ENCODE data around the gene HTR3D. TPM values are rescaled to one million over a fixed set of nuclear protein-coding genes. Genes with fewer than 3 reads are reported as not detected.

Gene HTR3D, protein sequence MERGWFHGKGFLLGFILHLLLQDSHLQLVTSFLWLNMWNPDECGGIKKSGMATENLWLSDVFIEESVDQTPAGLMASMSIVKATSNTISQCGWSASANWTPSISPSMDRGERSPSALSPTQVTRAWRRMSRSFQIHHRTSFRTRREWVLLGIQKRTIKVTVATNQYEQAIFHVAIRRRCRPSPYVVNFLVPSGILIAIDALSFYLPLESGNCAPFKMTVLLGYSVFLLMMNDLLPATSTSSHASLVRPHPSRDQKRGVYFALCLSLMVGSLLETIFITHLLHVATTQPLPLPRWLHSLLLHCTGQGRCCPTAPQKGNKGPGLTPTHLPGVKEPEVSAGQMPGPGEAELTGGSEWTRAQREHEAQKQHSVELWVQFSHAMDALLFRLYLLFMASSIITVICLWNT
- not detected in 2 replicates for total RNA-seq

DNA sequence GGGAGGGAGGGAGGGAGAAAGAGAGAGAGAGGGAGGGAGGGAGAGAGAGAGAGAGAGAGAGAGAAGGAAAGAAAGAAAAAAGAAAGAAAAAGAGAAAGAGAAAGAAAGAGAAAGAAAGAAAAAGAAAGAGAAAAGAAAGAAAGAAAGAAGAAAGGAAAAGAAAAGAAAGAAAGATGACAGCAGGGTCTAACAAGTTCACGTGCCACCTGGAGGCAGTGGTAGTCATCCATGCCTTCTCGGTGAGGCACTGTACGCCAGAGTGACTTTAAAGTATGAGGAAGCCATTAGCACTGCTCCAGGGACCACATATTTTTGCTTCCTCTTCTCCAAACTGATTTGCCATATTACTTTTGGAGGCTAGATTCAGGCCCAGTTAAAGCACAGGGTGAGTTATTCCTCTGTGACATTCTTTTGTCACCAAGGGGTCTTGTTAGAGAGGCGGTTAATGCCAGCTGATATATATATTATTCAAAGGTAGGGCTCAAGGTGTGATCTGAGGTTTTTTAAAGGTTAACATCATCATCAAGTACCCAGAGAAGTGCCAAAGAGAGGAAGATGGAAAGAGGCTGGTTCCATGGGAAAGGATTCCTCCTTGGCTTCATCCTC lies at the start of gene HTR3D:
Gene HTR3D (plus strand): TSS at position 556 of the 606 bp plus-strand sequence. CDS start 0 bp downstream, at position 556.
- Mint-ChIP-seq H3K4me3 (no peak within 1 kb of the TSS), H3K36me3 (ENCODE audit: low read depth) (no peaks in the 10 kb centered on the region), H3K27me3 (peaks cover 3% of the 10 kb centered on the region), H3K9me3 (no peaks in the 10 kb centered on the region), H3K27ac (no peak within 1 kb of the TSS), H3K4me1 (no peaks in the 10 kb centered on the region)
- no peak for DNase-seq
- intact Hi-C loops (cut with micrococcal nuclease) = no loop called here

DNA sequence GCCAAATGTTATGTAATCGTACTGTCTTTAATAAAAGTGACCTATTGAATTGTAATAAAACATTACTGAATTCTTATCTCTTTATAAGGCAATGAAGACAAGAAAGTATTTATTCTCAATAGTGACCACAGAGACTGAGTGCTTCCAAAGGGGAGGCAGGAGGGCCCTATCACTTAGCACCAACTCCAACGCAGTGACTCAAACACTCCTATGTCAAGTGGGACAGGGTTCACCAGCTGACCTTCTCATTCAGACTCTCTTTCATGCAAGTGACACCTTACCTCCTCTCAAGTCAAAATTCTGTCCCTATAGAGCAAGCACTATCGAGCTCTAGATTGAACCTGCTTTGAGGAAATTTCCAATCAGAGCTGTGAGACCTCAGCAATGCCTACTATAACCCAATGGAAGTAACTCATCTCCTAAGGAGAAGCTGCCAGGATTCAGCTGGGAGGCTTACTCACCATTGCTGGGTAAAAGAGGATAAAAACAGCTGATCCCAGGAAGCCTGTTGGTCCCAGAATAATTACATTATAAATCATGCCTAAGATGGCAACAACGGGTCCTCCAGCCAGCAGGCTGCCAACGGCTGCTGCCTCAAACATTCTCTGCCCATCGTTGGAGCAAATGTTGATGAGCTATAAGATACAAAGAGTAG lies 49.4 kb upstream of the HTR3D start:
- no peaks in the 10 kb centered on the region for H3K4me1 Mint-ChIP-seq
- H3K4me3 Mint-ChIP-seq = no peak overlapping the region
- H3K27ac Mint-ChIP-seq = no peak overlapping the region
- peaks cover 4% of the 10 kb centered on the region for H3K36me3 Mint-ChIP-seq (ENCODE audit: low read depth)
- intact Hi-C loops (cut with micrococcal nuclease) = no loop called here
- no peaks in the 10 kb centered on the region for H3K27me3 Mint-ChIP-seq
- no peak for DNase-seq
- no peaks in the 10 kb centered on the region for H3K9me3 Mint-ChIP-seq

DNA sequence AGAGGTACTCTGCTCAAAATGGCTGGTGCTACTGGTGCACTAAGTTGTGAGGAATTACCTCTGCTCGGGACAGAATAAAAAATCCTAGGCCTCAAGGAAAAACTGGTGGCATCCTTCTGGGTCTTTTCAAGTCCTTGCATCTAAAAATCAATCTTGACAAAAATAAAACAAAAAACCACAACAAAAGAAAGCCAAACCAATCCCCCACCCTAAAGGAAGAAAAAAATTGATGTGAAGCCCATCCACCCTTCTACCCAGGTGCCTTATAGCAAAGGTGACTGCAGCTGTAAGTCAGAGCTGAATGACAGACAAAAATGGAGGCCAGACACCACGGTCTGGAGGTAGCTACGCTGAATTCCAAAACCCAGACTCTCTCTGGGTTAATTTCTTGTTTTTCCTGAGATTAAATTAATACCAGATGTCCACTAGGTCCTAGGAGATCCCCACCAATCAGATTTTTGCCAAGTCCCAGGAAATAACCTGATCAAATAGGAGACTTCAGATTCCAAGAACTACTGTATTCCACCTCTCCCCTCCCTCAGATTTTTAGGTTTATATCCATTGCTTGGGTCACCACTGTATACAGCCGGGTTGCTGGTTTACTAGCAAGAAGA lies 47.3 kb upstream of the HTR3D start:
- H3K27me3 Mint-ChIP-seq = no peaks in the 10 kb centered on the region
- H3K4me1 Mint-ChIP-seq = peaks cover 4% of the 10 kb centered on the region
- H3K36me3 Mint-ChIP-seq (ENCODE audit: low read depth) = peaks cover 14% of the 10 kb centered on the region
- H3K27ac Mint-ChIP-seq = no peak overlapping the region
- intact Hi-C loops (cut with micrococcal nuclease) = no loop called here
- H3K9me3 Mint-ChIP-seq = no peaks in the 10 kb centered on the region
- DNase-seq = no peak
- no peak overlapping the region for H3K4me3 Mint-ChIP-seq

DNA sequence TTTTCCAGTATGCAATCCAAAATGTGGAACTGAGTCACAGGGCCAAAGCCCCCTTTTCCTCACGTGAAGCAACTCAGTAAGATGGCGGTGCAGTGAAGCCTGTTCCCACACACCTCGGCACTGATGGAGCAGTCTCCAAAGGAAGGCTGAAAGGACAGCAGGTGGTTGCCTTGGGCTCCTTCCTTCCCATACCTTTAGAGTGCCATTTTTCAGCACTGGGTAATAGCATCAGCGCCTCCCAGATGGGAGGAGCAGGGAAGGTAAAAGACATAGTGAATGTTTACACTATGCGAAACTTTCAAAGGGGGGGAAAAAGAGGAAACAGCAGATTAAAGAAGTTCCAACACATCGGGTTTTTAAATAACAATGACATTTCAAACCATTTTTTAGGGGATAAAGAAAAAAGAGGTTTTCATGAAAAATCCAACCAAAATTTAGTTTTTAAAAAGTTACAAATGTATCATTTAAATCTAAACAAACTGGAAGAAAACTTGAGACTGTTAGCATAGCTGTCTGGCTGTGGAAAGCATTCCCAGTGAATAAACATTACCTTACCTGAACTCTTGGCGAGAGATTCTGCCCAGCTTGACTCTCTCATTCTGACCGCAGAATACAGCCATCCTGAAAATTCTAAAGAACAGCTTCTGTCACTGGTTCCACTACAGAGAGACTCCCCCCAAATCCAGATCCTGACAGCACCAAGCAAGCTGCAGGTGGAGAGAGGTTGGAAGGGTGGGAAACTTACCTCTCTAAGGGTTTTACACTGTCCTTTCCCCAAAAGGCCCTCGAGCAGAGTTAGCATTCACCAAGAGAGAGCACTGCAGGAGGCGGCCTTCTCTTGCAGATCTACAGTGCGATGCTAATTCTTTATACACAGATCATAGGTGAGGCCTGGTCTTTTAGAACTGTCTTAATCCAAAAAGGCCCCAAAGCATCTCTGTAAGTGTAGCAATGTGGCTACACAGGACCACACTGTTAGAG lies 46.5 kb upstream of the HTR3D start:
- Mint-ChIP-seq H3K9me3 (no peaks in the 10 kb centered on the region), H3K4me3 (no peak overlapping the region), H3K27ac (no peak overlapping the region), H3K36me3 (ENCODE audit: low read depth) (peaks cover 14% of the 10 kb centered on the region), H3K27me3 (no peaks in the 10 kb centered on the region), H3K4me1 (peaks cover 4% of the 10 kb centered on the region)
- intact Hi-C loops (cut with micrococcal nuclease) = no loop called here
- no peak for DNase-seq

DNA sequence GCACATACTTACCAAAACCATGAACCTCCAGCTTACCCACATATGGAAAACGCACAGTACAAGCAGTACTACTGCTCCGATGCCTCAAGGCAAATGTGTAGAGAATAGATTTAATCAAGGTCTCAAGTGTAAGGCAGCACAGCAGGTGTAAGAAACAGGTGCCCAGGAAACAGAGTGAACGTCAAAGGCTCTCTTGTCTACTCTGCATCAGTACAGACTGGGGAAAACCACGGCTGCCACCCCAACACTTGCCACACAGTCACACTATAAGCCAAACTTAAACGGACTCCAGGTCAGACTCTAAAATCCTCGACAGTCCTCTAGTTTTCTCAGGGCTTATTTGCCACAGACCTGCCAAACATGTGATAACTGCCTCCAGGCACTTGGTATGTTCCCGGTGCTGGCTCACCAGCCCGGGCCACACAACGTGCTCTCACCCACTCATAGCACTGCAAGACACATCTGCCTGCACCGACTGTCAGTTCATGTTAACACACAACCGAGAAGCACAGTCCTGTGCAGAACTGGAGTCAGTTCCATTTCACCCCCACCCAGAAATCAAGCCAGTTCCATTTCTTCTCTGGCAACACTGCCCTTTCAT lies 44.4 kb upstream of the HTR3D start:
- no peak for DNase-seq
- no peak overlapping the region for H3K27ac Mint-ChIP-seq
- H3K27me3 Mint-ChIP-seq = no peaks in the 10 kb centered on the region
- H3K4me3 Mint-ChIP-seq = no peak overlapping the region
- no peaks in the 10 kb centered on the region for H3K9me3 Mint-ChIP-seq
- peaks cover 14% of the 10 kb centered on the region for H3K36me3 Mint-ChIP-seq (ENCODE audit: low read depth)
- intact Hi-C loops (cut with micrococcal nuclease) = no loop called here
- H3K4me1 Mint-ChIP-seq = peaks cover 4% of the 10 kb centered on the region

DNA sequence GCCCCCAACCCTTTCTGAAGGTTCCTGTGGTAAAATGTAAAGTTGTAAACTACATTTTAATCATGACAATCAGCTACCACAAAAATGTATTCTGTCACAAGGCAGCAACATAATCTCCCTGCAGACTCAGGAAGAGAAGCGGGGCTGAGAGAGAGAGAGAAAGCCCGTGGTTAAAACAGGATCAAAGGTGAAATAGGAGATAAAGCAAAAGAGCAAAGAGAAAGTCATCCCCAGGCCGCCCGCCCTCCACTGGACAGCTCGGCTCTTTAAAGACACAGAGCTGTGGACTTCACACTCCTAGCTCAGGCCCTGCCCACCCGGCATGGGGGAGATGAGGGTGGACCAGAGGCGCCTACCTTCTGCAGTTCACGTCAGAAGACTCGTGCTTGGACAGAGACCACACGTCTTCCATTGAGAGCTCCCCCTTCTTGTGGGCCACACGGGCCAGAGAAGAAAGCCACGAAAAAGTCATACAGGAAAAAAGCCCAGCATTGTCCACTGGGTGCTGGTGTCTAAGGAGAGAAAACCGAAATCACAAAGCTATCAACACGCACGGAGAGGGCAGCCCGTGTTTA lies 43.2 kb upstream of the HTR3D start:
- H3K4me1 Mint-ChIP-seq = peaks cover 4% of the 10 kb centered on the region
- H3K27me3 Mint-ChIP-seq = no peaks in the 10 kb centered on the region
- no peak for DNase-seq
- H3K4me3 Mint-ChIP-seq = no peak overlapping the region
- H3K27ac Mint-ChIP-seq = no peak overlapping the region
- intact Hi-C loops (cut with micrococcal nuclease) = no loop called here
- no peaks in the 10 kb centered on the region for H3K9me3 Mint-ChIP-seq
- H3K36me3 Mint-ChIP-seq (ENCODE audit: low read depth) = peaks cover 14% of the 10 kb centered on the region

DNA sequence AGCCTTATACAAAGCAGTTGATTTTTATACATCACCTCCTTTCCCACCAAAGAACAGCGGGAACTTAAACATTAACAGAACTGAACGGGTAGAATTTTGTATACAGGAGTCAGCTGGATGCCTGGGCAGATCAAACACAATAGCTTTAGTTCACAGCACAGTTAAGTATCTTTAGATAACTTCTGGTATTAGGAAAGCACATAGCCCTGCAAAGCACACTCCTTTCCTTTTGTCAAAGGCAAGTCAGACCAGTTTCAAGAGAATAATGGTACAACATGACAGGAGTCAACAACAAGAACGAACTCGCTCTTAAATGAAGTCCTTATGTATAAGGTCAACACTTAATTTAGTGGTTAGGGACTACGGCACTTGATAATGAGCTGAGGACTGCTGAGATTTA lies 40.1 kb upstream of the HTR3D start:
- no peak overlapping the region for H3K4me3 Mint-ChIP-seq
- no peaks in the 10 kb centered on the region for H3K9me3 Mint-ChIP-seq
- no peak overlapping the region for H3K27ac Mint-ChIP-seq
- intact Hi-C loops (cut with micrococcal nuclease) = no loop called here
- H3K36me3 Mint-ChIP-seq (ENCODE audit: low read depth) = peaks cover 14% of the 10 kb centered on the region
- H3K27me3 Mint-ChIP-seq = no peaks in the 10 kb centered on the region
- H3K4me1 Mint-ChIP-seq = peaks cover 4% of the 10 kb centered on the region
- no peak for DNase-seq

DNA sequence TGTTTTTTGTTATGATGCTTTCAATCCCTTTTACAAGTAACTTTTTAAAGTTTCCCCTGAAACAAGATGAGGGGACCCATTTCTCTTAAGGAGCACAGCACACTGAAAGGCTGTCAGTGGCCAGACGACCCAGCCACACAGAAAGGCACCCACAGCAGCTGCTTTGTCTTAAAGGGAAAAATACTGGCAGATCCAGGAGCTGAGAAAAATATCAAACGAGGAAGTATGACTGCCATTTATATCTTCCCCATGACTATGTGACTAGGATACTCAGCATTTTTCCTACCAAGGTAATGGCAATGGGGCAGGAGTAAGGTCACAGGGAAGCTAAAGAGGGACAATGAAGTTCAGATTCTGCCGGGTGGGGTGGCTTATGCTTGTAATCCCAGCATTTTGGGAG lies 29.8 kb upstream of the HTR3D start:
- no peak for DNase-seq
- Mint-ChIP-seq H3K27ac (no peak overlapping the region), H3K4me3 (no peak overlapping the region), H3K36me3 (ENCODE audit: low read depth) (peaks cover 4% of the 10 kb centered on the region), H3K4me1 (peaks cover 10% of the 10 kb centered on the region), H3K27me3 (no peaks in the 10 kb centered on the region), H3K9me3 (no peaks in the 10 kb centered on the region)
- intact Hi-C loops (cut with micrococcal nuclease) = no loop called here

DNA sequence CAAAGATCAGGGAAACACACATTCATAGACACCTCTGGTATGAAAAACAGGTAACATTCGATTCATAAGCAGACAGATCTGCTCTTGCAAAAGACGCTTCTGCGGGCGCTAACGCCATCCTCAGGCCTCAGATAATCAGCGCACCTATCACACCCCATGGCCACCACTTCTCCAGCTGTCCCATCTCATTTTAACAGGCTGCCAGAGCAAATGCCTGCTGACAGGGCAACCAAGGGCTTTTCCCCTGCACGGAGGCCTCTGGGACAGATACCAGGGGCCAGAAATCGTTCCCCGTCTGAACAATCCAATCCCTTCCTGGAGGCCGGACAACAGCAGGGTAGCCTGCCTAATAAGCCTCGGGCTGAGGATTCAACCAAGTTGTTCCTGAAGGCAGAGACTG lies 29.1 kb upstream of the HTR3D start:
- Mint-ChIP-seq H3K27ac (no peak overlapping the region), H3K9me3 (no peaks in the 10 kb centered on the region), H3K4me3 (no peak overlapping the region), H3K27me3 (no peaks in the 10 kb centered on the region), H3K4me1 (peaks cover 10% of the 10 kb centered on the region), H3K36me3 (ENCODE audit: low read depth) (peaks cover 4% of the 10 kb centered on the region)
- DNase-seq = no peak
- intact Hi-C loops (cut with micrococcal nuclease) = no loop called here

DNA sequence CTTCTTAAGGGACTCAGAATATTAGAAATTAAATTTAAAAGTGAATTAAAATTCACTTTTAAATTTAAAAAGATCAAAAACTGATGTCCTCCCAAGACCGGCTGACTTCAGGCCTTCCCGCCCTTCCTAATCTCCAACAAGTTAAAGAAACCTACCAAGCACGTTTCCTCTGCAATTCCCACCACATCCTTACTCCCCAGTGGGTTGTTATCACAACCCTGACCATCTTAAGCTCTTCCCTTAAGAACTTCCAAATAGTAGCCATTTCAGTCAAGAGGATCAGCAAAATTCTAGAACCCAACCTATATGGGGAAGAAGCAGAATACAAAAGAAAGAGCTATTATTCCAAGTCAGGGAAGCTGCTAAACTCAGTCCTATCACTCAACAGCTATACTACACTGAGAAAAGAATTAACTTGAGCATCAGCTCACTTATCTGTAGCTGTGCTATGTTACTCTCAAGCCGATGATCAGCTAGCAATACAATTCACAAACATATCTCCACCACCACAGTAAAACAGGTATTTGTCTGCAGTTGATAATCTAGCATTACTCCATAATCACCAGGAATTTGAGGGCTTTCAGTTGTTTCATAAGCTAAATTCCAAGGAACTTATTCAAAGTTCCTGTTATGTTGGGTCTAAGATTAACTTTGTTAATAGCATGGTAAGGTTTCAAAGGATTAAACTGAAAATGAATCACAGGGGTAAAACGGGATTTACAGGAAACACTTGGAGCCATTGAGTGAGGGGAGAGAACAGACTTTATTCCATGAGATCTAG lies 28.2 kb upstream of the HTR3D start:
- Mint-ChIP-seq H3K27ac (no peak overlapping the region), H3K27me3 (no peaks in the 10 kb centered on the region), H3K4me1 (peaks cover 10% of the 10 kb centered on the region)

DNA sequence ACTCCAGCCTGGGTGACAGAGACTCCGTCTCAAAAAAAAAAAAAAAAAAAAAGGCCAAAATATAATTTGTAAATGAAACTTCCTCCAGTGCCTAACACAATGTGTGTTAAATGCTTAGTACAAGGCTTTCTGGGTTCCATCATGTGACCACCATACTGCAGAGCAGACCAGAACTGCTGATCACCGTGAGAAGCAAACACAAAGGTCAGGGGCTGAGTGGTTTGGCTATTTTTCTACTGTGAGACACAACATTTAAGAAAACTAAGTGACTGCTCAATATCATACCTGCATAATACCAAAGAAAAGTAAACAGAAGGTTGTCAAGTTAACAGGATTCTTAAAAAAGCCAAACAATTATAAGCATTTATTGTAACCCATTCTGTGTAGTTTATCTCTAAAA lies 27.1 kb upstream of the HTR3D start:
- no peak overlapping the region for H3K4me3 Mint-ChIP-seq
- intact Hi-C loops (cut with micrococcal nuclease) = no loop called here
- H3K4me1 Mint-ChIP-seq = peaks cover 10% of the 10 kb centered on the region
- H3K27ac Mint-ChIP-seq = no peak overlapping the region
- H3K36me3 Mint-ChIP-seq (ENCODE audit: low read depth) = peaks cover 4% of the 10 kb centered on the region
- H3K9me3 Mint-ChIP-seq = no peaks in the 10 kb centered on the region
- no peaks in the 10 kb centered on the region for H3K27me3 Mint-ChIP-seq
- DNase-seq = no peak

More for the DNA sequence above, 28.2 kb upstream of the HTR3D start:
- Mint-ChIP-seq H3K4me3 (no peak overlapping the region), H3K9me3 (no peaks in the 10 kb centered on the region), H3K36me3 (ENCODE audit: low read depth) (peaks cover 4% of the 10 kb centered on the region)
- intact Hi-C loops (cut with micrococcal nuclease) = no loop called here
- DNase-seq = no peak

DNA sequence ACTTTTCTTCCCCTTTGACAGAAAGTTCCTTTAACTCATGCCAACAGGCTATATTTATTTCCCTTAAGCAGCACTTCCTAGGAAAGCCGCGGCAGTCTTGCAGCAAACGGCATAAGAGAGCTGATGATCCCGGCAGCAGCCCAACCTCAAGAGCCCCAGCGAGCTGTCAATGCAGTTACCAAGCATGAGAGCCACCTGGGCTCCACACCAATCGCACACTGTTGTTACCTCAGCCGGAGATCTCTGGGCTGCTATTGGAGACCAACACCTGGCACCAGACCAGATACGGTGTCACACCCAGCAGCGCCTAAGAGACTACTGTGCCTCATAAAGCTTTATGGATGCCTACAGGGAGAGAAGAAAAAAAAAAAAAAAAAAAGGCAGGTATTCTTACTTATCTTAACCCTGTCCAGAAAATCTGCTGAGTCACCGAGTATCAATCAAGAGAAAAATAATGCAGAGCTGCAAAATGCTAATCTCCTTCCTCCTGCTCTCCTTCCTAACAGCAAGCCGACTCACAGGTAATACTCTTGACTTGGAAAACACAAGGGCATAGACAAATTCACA lies 25.5 kb upstream of the HTR3D start:
- no peak overlapping the region for H3K27ac Mint-ChIP-seq
- no peak for DNase-seq
- peaks cover 4% of the 10 kb centered on the region for H3K36me3 Mint-ChIP-seq (ENCODE audit: low read depth)
- H3K9me3 Mint-ChIP-seq = no peaks in the 10 kb centered on the region
- peaks cover 10% of the 10 kb centered on the region for H3K4me1 Mint-ChIP-seq
- no peak overlapping the region for H3K4me3 Mint-ChIP-seq
- no peaks in the 10 kb centered on the region for H3K27me3 Mint-ChIP-seq
- intact Hi-C loops (cut with micrococcal nuclease) = no loop called here

Measured in activated CD4-positive, alpha-beta T cell treated with anti-CD3 and anti-CD28 coated beads, Interleukin-2, amount 10 ng/mL, durations not matched to agents 24 days and 14 days (primary cell).